Esophagus squamous epithelium (tissue), 5 donors: ENCODE results near the gene PALD1. TPM values are rescaled to one million over a fixed set of nuclear protein-coding genes. Genes with fewer than 3 reads are reported as not detected.
A peak's percentile ranks its signal among the peaks of the same experiment; 100 is the strongest.

Experiments
- DNase-seq: peaks from one replicate; lab custom pipeline; 2025; lab: John Stamatoyannopoulos, UW
- H3K27ac ChIP-seq, 4 donors: fragments of 200-600 bp; sonication (generic); one replicate each; pipeline ENCODE4 v1.5.1; 2016 to 2019; ENCODE audit warnings: mild to moderate bottlenecking in 1 of 4
- H3K27me3 ChIP-seq, 4 donors: fragments of 200-600 bp; sonication (generic); 1 replicate in 3 of 4; 2 replicates in 1 of 4; pipeline versions ENCODE4 v1.5.1 to v1.6.0; 2017 to 2021; ENCODE audit warnings: antibody characterized with exemption in 1 of 4
- H3K36me3 ChIP-seq, 3 donors: fragments of 200-600 bp; sonication (generic); one replicate each; pipeline ENCODE4 v1.5.1; 2016 to 2019
- H3K4me1 ChIP-seq, 3 donors: fragments of 200-600 bp; sonication (generic); one replicate each; pipeline ENCODE4 v1.5.1; 2017 to 2019
- H3K4me3 ChIP-seq, 4 donors: fragments of 200-600 bp; sonication (generic); 1 replicate in 3 of 4; 2 replicates in 1 of 4; pipeline ENCODE4 v1.5.1; 2016 to 2019; ENCODE audit warnings: mild to moderate bottlenecking in 2 of 4, moderate library complexity in 1 of 4
- H3K9me3 ChIP-seq, 3 donors: fragments of 200-600 bp; sonication (generic); one replicate each; pipeline ENCODE4 v1.5.1; 2016 to 2019
- POLR2A ChIP-seq, 4 donors: fragments of 450-650 bp; IDR thresholded peaks; one replicate each; pipeline ENCODE4 v1.6.1; 2017; ENCODE audit warnings: antibody characterized with exemption in 4 of 4, mild to moderate bottlenecking in 4 of 4, moderate library complexity in 3 of 4
- WGBS, 2 donors: methylation state at CpG; one replicate each; pipeline ENCODE4 v1.1.5; 2018; 5-methylcytosine and 5-hydroxymethylcytosine counted together
- intact Hi-C: fragments of 100-400 bp; cut with DNase I; formaldehyde crosslinking; loops from one replicate; pipeline ENCODE4 v1.15.0; 2022
- total RNA-seq, 4 donors: library from RNA; depleted of rRNA; stranded (reverse); fragments of >200 nt; gene quantifications; one replicate each; pipeline ENCODE4 v1.1.0, GENCODE V29; 2016
- TF ChIP-seq, protein P1 (sequence below), 6 experiments: fragments of 450-650 bp in 4 of 6; fragments of 200-600 bp in 2 of 6; sonication (generic) in 2 of 6; IDR thresholded peaks; one replicate each; pipeline ENCODE4 v1.5.1; 2016 to 2019; ENCODE audit warnings: antibody characterized with exemption in 6 of 6, mild to moderate bottlenecking in 4 of 6, moderate library complexity in 4 of 6
- donor health status: DM: yes; HTN: yes; CAD: no.

Gene PALD1
- 10 to 100 TPM in 1 of 4 donors, 1 to 10 TPM in 3; 2.6 to 11.3 (median 4.5) TPM for total RNA-seq

DNA sequence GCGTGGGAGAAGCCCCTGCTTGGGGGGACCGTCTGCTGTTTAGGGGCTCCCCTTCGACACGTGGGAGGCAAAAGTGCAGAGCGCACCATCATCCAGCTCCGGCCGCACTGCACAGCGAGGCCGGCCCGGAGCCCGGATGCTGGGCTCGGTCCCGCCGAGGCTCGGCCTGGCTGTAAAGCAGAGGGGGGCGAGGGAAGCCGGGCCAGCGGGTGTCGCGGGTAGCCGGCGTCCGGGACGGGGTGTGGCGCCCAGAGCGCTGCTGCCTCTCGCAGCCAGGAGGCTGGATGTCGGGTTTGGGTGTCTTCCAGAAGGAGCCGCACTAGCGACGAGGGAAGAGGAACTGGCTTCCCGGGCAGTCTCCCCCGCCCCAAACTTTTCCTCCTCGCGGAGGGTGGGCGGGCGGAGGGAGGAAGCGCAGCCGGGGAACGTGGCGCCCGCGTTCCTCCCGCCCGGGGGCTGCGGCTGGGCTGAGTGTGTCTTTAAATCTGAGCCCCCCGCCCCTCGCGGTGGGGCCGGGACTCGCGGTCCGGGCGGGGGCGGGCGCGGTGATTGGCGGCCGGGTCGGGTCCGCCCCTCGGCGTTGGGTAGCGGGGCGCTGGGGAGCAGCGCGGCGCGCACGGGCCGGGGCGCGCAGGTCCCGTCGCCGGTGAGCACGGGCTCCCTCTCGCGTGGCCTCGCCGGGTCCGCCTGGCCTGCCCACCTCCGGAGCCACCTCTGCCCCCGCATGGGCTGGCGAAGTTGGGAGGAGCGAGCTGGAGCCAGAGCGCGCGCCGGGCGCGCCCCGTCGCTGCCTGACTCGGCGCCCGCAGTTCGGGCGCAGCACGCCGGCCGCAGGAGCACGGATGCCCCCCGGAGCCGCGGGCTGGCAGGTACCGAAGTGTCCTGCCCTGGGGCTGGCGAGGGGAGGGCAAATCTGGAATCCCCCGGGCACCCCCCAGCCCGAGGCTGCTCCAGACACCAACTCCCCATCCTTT is at the start of gene PALD1:
Gene PALD1 (plus strand): TSS at position 577 of the 974 bp plus-strand sequence. CDS start 47,185 bp downstream, outside the sequence.
- peak within 1 kb of the TSS; percentile 43 to 87 (median 62) for H3K4me3 ChIP-seq
- peaks cover 0 to 14% (median 0%) of the 10 kb centered on the region in 4 donors for H3K27me3 ChIP-seq
- DNase-seq, result no peak
- no peaks in the 10 kb centered on the region for H3K36me3 ChIP-seq
- TF ChIP-seq POLR2A (IDR thresholded peaks at IDR 0.05), result peak in 1 of 4 donors; percentile 49
- TF ChIP-seq, protein P1, sequence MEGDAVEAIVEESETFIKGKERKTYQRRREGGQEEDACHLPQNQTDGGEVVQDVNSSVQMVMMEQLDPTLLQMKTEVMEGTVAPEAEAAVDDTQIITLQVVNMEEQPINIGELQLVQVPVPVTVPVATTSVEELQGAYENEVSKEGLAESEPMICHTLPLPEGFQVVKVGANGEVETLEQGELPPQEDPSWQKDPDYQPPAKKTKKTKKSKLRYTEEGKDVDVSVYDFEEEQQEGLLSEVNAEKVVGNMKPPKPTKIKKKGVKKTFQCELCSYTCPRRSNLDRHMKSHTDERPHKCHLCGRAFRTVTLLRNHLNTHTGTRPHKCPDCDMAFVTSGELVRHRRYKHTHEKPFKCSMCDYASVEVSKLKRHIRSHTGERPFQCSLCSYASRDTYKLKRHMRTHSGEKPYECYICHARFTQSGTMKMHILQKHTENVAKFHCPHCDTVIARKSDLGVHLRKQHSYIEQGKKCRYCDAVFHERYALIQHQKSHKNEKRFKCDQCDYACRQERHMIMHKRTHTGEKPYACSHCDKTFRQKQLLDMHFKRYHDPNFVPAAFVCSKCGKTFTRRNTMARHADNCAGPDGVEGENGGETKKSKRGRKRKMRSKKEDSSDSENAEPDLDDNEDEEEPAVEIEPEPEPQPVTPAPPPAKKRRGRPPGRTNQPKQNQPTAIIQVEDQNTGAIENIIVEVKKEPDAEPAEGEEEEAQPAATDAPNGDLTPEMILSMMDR (IDR thresholded peaks at IDR 0.05), result peak in 5 of 6 experiments; percentile 7 to 62 (median 48)
- 0% methylated on average over 7 of the region's 110 CpGs; no CpG with 5 or more reads in 1 of the 2 donors for WGBS, 2 donors
- intact Hi-C loops, result no loop called here
- peaks cover 31 to 96% (median 49%) of the 10 kb centered on the region in 3 donors for H3K4me1 ChIP-seq
- H3K9me3 ChIP-seq, result no peaks in the 10 kb centered on the region
- peak within 1 kb of the TSS; percentile 49 to 86 (median 72) for H3K27ac ChIP-seq

DNA sequence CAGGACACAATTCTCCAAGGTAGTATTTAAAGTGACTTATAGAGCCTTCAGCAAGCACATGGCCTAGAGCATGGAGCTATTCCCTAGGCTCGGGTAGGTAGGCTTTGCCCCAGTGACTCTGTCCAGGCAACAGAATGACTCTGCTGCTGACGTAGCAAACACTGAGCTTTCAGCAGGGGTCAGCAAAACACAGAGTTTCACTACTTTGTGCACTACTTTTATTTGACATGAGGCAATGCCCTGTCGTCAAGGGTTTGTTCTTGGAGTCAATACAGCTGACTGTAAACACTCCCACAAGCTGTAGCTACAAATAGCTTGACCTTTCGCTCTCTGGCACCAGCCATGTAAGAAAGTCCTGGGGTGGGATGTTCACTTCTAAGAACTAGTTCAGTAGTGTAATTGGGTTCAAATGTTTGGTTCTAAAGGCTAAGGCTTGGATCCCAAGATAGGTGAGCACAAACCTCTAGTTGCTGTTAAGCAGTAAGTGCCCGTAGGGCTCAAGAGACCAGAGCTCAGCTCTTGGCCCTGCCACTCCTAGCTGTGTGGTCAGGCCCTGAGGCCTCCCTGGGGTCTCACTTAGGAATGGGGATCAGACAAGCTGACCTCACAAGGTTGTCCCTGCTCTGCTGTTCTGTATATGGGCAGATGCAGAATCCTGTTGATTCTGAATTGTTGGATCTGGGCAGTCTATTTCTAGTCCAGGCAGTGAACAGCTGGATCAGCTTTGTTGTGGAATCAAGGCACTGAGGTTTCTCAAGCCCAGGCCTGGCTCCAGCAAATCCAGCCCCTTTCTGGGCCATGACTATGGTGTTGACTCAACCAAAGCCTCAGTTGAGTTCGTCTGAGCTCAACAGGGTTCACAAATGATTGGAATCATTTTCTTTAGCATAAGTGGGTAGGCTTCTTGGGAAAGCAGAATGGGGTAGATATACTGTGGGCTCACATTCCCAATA is 47.8 kb upstream of the PALD1 start:
- intact Hi-C loops, result no loop called here
- H3K4me3 ChIP-seq, result no peak overlapping the region
- no peak for DNase-seq
- H3K27ac ChIP-seq, result peak overlapping the region in 3 of 4 donors; percentile 55 to 85 (median 78)
- no peak for TF ChIP-seq POLR2A (IDR thresholded peaks at IDR 0.05)
- TF ChIP-seq, protein P1 (IDR thresholded peaks at IDR 0.05), result peak in 1 of 6 experiments; percentile 10
- no peaks in the 10 kb centered on the region for H3K27me3 ChIP-seq
- H3K36me3 ChIP-seq, result peaks cover 0 to 48% (median 7%) of the 10 kb centered on the region in 3 donors
- H3K9me3 ChIP-seq, result no peaks in the 10 kb centered on the region
- peaks cover 13 to 38% (median 23%) of the 10 kb centered on the region in 3 donors for H3K4me1 ChIP-seq
- 38 to 51% methylated on average over 5 of the region's 6 CpGs for WGBS, 2 donors

DNA sequence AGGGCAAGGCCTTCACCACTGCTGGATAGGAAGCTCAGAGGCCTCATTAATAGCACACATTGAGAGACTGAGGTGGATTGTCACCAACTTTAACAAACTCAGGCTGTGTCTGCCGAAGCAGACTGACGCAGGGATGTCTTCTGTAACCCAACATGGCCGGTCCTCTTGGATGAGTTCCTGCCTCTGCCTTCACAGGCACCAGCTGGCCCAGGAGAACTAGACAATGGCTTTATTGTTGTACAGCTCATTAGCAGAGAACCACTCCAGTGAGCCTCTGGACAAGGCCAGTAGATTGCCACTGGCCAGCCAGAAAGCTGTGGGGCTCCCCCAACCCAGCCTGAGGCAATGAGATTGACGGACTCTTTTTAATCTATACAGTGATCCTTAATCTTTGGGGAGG is 46.5 kb upstream of the PALD1 start:
- WGBS, 2 donors, result 86 to 100% methylated on average over 1 of the region's 4 CpGs
- Histone ChIP-seq H3K4me3 (no peak overlapping the region), H3K36me3 (peaks cover 0 to 34% (median 5%) of the 10 kb centered on the region in 3 donors), H3K27me3 (no peaks in the 10 kb centered on the region), H3K4me1 (peaks cover 13 to 38% (median 23%) of the 10 kb centered on the region in 3 donors), H3K27ac (peak overlapping the region in 3 of 4 donors; percentile 55 to 85 (median 78)), H3K9me3 (no peaks in the 10 kb centered on the region)
- intact Hi-C loops, result no loop called here
- TF ChIP-seq, protein P1 (IDR thresholded peaks at IDR 0.05), result no peak
- TF ChIP-seq POLR2A (IDR thresholded peaks at IDR 0.05), result no peak
- no peak for DNase-seq

DNA sequence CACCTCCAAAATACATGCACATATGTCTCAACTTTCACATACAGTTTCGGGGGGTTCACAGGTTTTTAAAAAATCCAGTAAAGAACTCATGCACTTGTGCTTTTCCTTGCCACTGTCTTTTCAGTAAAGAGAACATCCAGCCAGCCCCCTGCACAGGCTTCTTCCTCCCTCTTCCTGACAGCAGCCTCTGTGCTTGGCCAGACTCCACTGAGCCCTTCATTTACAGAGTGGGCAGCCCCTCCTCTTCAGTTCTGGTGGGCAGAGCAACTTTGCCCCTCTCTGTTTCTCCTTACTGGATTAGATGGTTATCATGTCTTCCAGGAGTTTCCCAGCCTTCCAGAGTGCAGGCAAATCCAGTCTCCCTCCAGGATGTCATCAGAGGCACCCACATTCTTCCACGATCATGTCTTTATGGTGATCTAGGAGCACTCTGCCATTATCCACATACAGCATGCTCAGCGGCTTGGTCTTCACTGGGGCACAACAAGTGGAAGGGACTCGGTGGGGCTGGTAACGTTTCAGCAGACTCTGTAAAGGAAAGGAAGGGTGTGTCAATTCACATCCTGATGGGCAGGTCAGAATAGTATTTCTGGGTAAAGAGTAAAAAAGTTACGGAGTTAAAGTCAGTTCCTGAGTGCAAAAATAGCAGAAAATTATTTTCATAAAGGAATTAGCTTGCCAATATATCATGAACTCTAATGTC is 45.9 kb upstream of the PALD1 start:
- no peak overlapping the region for H3K4me3 ChIP-seq
- no peaks in the 10 kb centered on the region for H3K27me3 ChIP-seq
- intact Hi-C loops, result no loop called here
- H3K4me1 ChIP-seq, result peaks cover 13 to 38% (median 23%) of the 10 kb centered on the region in 3 donors
- TF ChIP-seq POLR2A (IDR thresholded peaks at IDR 0.05), result no peak
- TF ChIP-seq, protein P1 (IDR thresholded peaks at IDR 0.05), result no peak
- peaks cover 0 to 28% (median 0%) of the 10 kb centered on the region in 3 donors for H3K36me3 ChIP-seq
- peak overlapping the region in 1 of 4 donors; percentile 85 for H3K27ac ChIP-seq
- DNase-seq, result no peak
- H3K9me3 ChIP-seq, result no peaks in the 10 kb centered on the region
- 54 to 63% methylated on average over 6 of the region's 6 CpGs for WGBS, 2 donors
